MM.1S (cell line): Measurements from ENCODE around the gene ITPRIPL1.

Source experiments
- DNase-seq: peaks from one replicate; pipeline ENCODE4 v3.0.0-alpha.2; 2015
- H2AFZ ChIP-seq: fragments of 300-600 bp; sonication (generic); 2 replicates; pipeline ENCODE4 v1.6.0; 2016; ENCODE audit warnings: antibody characterized with exemption, low read length
- H3F3A ChIP-seq: fragments of 300-600 bp; sonication (generic); 2 replicates; pipeline ENCODE4 v1.6.1; 2016; ENCODE audit warnings: mild to moderate bottlenecking, antibody characterized with exemption, low read length, moderate library complexity, mixed read lengths; ENCODE audit not compliant: insufficient read depth
- H3K27ac ChIP-seq: fragments of 300-600 bp; sonication (generic); 2 replicates; pipeline ENCODE4 v1.5.1; 2016; ENCODE audit warnings: mild to moderate bottlenecking, low read length
- H3K27me3 ChIP-seq: fragments of 300-600 bp; sonication (generic); replicated peaks from 2 replicates; pipeline ENCODE4 v1.6.0; 2016; ENCODE audit warnings: low read length; ENCODE audit not compliant: insufficient read depth
- H3K36me3 ChIP-seq: fragments of 300-600 bp; sonication (generic); replicated peaks from 2 replicates; pipeline ENCODE4 v1.6.1; 2016; ENCODE audit warnings: mild to moderate bottlenecking, low read length, mixed read lengths; ENCODE audit not compliant: insufficient read depth
- H3K4me1 ChIP-seq: fragments of 300-600 bp; sonication (generic); 2 replicates; pipeline ENCODE4 v1.6.1; 2016; ENCODE audit warnings: low read length, mixed read lengths
- H3K4me2 ChIP-seq: fragments of 300-600 bp; sonication (generic); 2 replicates; pipeline ENCODE4 v1.6.0; 2016; ENCODE audit warnings: low read depth, low read length
- H3K4me3 ChIP-seq: fragments of 300-600 bp; sonication (generic); 2 replicates; pipeline ENCODE4 v1.5.1; 2016; ENCODE audit warnings: low read length, mixed read lengths
- H3K79me2 ChIP-seq: fragments of 300-600 bp; sonication (generic); 2 replicates; pipeline ENCODE4 v1.6.1; 2016; ENCODE audit warnings: mixed run types, low read length, mixed read lengths
- H3K9ac ChIP-seq: fragments of 300-600 bp; sonication (generic); 2 replicates; pipeline ENCODE4 v1.6.1; 2016; ENCODE audit warnings: low read length, mixed read lengths
- H3K9me2 ChIP-seq: fragments of 300-600 bp; sonication (generic); replicated peaks from 2 replicates; pipeline ENCODE4 v1.6.1; 2016; ENCODE audit warnings: mild to moderate bottlenecking, low read length, mixed read lengths; ENCODE audit not compliant: insufficient read depth
- H3K9me3 ChIP-seq: fragments of 300-600 bp; sonication (generic); replicated peaks from 2 replicates; pipeline ENCODE4 v1.6.1; 2016; ENCODE audit warnings: mild to moderate bottlenecking, low read length, mixed read lengths; ENCODE audit not compliant: insufficient read depth
- H4K20me1 ChIP-seq: fragments of 300-600 bp; sonication (generic); 2 replicates; pipeline ENCODE4 v1.6.1; 2016; ENCODE audit warnings: mild to moderate bottlenecking, low read length, moderate library complexity, mixed read lengths; ENCODE audit not compliant: insufficient read depth
- CTCF ChIP-seq: fragments of 300-600 bp; sonication (generic); IDR thresholded peaks from 2 replicates; pipeline ENCODE4 v1.5.1; 2016; ENCODE audit warnings: antibody characterized with exemption, low read length, mixed read lengths
- EZH2 ChIP-seq: fragments of 300-600 bp; sonication (generic); optimal IDR thresholded peaks from 2 replicates; pipeline ENCODE3; 2017; ENCODE audit warnings: low read depth, mild to moderate bottlenecking, antibody characterized with exemption, low read length, mixed read lengths
- EZH2phosphoT487 ChIP-seq: fragments of 300-600 bp; sonication (generic); IDR thresholded peaks from 2 replicates; pipeline ENCODE4 v1.6.1; 2018; ENCODE audit warnings: antibody characterized with exemption, low read length

The ITPRIPL1 gene

GRCh38 chr2:96354492-96354891 lies 29.4 kb downstream of the ITPRIPL1 start:
- Histone ChIP-seq H2AFZ (no peak overlapping the region), H3K9me3 (no peaks in the 10 kb centered on the region), H3K27ac (no peak overlapping the region), H3K9me2 (no peaks in the 10 kb centered on the region), H3F3A (no peaks in the 10 kb centered on the region), H4K20me1 (no peaks in the 10 kb centered on the region), H3K79me2 (no peaks in the 10 kb centered on the region), H3K4me3 (no peak overlapping the region), H3K36me3 (peaks cover 17% of the 10 kb centered on the region), H3K27me3 (no peaks in the 10 kb centered on the region), H3K9ac (no peak overlapping the region), H3K4me2 (no peak overlapping the region), H3K4me1 (no peaks in the 10 kb centered on the region)
- no peak for TF ChIP-seq EZH2phosphoT487
- TF ChIP-seq CTCF: no peak
- no peak for TF ChIP-seq EZH2
- no peak for DNase-seq

- H3K9me2 ChIP-seq: no peaks in the 10 kb centered on the region
- no peak overlapping the region for H3K4me2 ChIP-seq
- no peaks in the 10 kb centered on the region for H3K27me3 ChIP-seq
- peaks cover 17% of the 10 kb centered on the region for H3K36me3 ChIP-seq
- no peaks in the 10 kb centered on the region for H3K4me1 ChIP-seq
- no peak overlapping the region for H2AFZ ChIP-seq
- no peaks in the 10 kb centered on the region for H4K20me1 ChIP-seq
- H3K9ac ChIP-seq: no peak overlapping the region
- H3K27ac ChIP-seq: no peak overlapping the region
- no peak overlapping the region for H3K4me3 ChIP-seq
- no peaks in the 10 kb centered on the region for H3K9me3 ChIP-seq
- H3F3A ChIP-seq: no peaks in the 10 kb centered on the region
- DNase-seq: no peak
- no peaks in the 10 kb centered on the region for H3K79me2 ChIP-seq
- TF ChIP-seq EZH2phosphoT487 (no peak), EZH2 (no peak)
Observed at GRCh38 chr2:96356889-96357288, 31.8 kb downstream of the ITPRIPL1 start.

DNA sequence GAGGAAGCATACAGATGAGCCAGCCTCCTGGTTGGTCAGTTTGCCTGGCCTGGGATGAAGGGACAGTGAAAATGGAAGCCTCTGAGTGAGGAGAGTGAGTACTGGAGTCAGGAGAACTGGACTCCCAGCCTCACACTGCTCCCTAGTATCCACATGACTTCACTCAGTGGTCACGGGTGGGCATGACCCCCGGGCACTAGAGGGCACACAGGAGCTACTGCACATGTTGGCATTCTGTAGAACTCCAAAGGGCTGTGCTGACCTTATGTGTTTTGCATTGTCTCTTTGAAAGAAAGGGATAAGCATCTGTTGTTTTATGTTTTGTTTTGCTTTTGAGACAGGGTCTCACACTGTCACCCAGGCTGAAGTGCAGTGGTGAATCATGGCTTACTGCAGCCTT lies 34.2 kb downstream of the ITPRIPL1 start:
- Histone ChIP-seq H4K20me1 (no peaks in the 10 kb centered on the region), H3K4me3 (no peak overlapping the region), H3K9me2 (no peaks in the 10 kb centered on the region), H3K36me3 (peaks cover 7% of the 10 kb centered on the region), H3K9ac (no peak overlapping the region), H3K9me3 (no peaks in the 10 kb centered on the region), H3K79me2 (no peaks in the 10 kb centered on the region), H3F3A (no peaks in the 10 kb centered on the region), H2AFZ (no peak overlapping the region), H3K4me2 (no peak overlapping the region), H3K4me1 (no peaks in the 10 kb centered on the region), H3K27me3 (no peaks in the 10 kb centered on the region), H3K27ac (no peak overlapping the region)
- DNase-seq: no peak
- TF ChIP-seq EZH2 (no peak), CTCF (peak; percentile 40)

DNA sequence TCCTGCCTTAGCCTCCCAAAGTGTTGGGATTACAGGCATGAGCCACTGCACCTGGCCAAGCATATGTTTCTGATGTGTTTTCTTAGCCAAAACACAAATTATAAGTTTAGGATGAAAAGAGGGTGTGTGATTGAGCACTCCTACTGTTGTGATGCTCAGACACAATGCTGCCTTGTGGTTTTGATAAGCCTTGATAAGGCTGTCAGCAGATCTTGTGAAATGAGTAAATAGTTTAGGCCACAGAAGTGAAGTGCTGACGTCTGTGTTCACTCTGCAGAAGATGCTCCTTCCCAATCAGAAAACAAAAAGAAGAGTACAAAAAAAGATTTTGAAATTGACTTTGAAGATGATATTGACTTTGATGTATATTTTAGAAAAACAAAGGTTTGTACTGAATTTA lies 34.7 kb downstream of the ITPRIPL1 start:
- Histone ChIP-seq H3F3A (no peaks in the 10 kb centered on the region), H3K4me2 (no peak overlapping the region), H3K27me3 (no peaks in the 10 kb centered on the region), H3K9me3 (no peaks in the 10 kb centered on the region), H3K79me2 (no peaks in the 10 kb centered on the region), H2AFZ (no peak overlapping the region), H3K4me1 (no peaks in the 10 kb centered on the region), H3K27ac (no peak overlapping the region), H3K36me3 (peaks cover 4% of the 10 kb centered on the region), H4K20me1 (no peaks in the 10 kb centered on the region), H3K9ac (no peak overlapping the region), H3K4me3 (no peak overlapping the region), H3K9me2 (no peaks in the 10 kb centered on the region)
- TF ChIP-seq EZH2 (no peak), EZH2phosphoT487 (no peak), CTCF (no peak)
- no peak for DNase-seq
